Measurements from ENCODE around the gene NARS2.

NARS2 gene

DNA sequence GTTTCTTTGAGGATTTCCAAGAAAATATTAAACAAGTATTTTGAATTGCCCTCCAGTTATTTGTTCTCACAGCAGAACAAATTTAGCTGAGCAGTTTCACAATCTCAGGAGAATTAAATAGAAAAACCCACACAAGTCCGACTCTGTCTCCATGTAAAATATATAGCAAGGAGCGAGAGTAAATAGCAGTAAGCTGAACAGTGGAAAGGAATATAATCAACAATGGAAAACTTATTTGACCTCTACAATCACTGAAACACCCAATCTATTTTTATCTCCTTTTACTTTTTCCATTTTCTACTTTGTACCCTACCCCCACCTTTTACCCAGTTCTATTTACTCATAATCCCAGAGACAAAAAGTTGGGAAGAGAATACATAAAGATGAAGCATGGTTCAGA, 34.4 kb downstream of the NARS2 start:
- H3K18ac ChIP-seq (ENCODE audit: low read length) = no peak overlapping the region
- no peak overlapping the region for H2BK12ac ChIP-seq (ENCODE audit: low read length)

GRCh38 chr11:78539506-78539905, 35.2 kb downstream of the NARS2 start:
- no peak overlapping the region for H3K9ac ChIP-seq (ENCODE audit: low read length)
- WGBS (ENCODE audit: extremely low coverage, insufficient coverage, insufficient read length) = no CpG with 5 or more reads among the region's 3 CpGs
- no peak overlapping the region for H4K91ac ChIP-seq (ENCODE audit: low read depth, low read length)
- no peak overlapping the region for H3K4me2 ChIP-seq (ENCODE audit: low read length)
- no peak overlapping the region for H3K14ac ChIP-seq (ENCODE audit: low read length)
- H3K23ac ChIP-seq (ENCODE audit: low read length) = no peak overlapping the region
- H3K4me1 ChIP-seq (ENCODE audit: control insufficient read depth in 1 of 2, insufficient read depth in 2 of 2, low read length in 2 of 2) = no peaks in the 10 kb centered on the region
- no peak overlapping the region for H3K4me3 ChIP-seq (ENCODE audit: low read depth, low read length)
- no peak overlapping the region for H2BK12ac ChIP-seq (ENCODE audit: low read length)
- no peaks in the 10 kb centered on the region for H3K9me3 ChIP-seq (ENCODE audit: insufficient read depth, low read depth, low read length)
- no peak overlapping the region for H3K27ac ChIP-seq (ENCODE audit: low read depth, low read length)
- no peak overlapping the region for H2BK120ac ChIP-seq (ENCODE audit: insufficient read depth, low read length, poor library complexity)
- peaks cover 0 to 4% of the 10 kb centered on the region in 2 experiments for H3K36me3 ChIP-seq (ENCODE audit: control insufficient read depth in 1 of 2, insufficient read depth in 2 of 2, low read length in 2 of 2)
- no peak overlapping the region for H2AFZ ChIP-seq (ENCODE audit: insufficient read depth, low read length, poor library complexity)
- H4K8ac ChIP-seq (ENCODE audit: low read depth, low read length) = no peak overlapping the region
- no peak overlapping the region for H2AK5ac ChIP-seq (ENCODE audit: low read length)
- no peak for DNase-seq
- no peak overlapping the region for H2BK5ac ChIP-seq (ENCODE audit: low read depth, low read length, poor library complexity)
- no peaks in the 10 kb centered on the region for H3K79me1 ChIP-seq (ENCODE audit: low read length)
- H3K27me3 ChIP-seq (ENCODE audit: insufficient read depth, low read length) = no peaks in the 10 kb centered on the region
- no peak overlapping the region for H3K4ac ChIP-seq (ENCODE audit: low read depth, low read length)
- no peaks in the 10 kb centered on the region for H3K79me2 ChIP-seq (ENCODE audit: control insufficient read depth, insufficient read depth, low read length, poor library complexity)
- H3K18ac ChIP-seq (ENCODE audit: low read length) = no peak overlapping the region
- H4K12ac ChIP-seq (ENCODE audit: low read depth, low read length) = no peak overlapping the region

More for the DNA sequence above, 34.4 kb downstream of the NARS2 start:
- Histone ChIP-seq H3K79me1 (ENCODE audit: low read length) (no peaks in the 10 kb centered on the region), H2BK120ac (ENCODE audit: insufficient read depth, low read length, poor library complexity) (no peak overlapping the region), H3K4me2 (ENCODE audit: low read length) (no peak overlapping the region), H3K14ac (ENCODE audit: low read length) (no peak overlapping the region), H4K91ac (ENCODE audit: low read depth, low read length) (no peak overlapping the region), H3K4ac (ENCODE audit: low read depth, low read length) (no peak overlapping the region), H3K4me1 (ENCODE audit: control insufficient read depth in 1 of 2, insufficient read depth in 2 of 2, low read length in 2 of 2) (no peaks in the 10 kb centered on the region), H3K27ac (ENCODE audit: low read depth, low read length) (no peak overlapping the region), H3K36me3 (ENCODE audit: control insufficient read depth in 1 of 2, insufficient read depth in 2 of 2, low read length in 2 of 2) (peaks cover 0 to 4% of the 10 kb centered on the region in 2 experiments), H2BK5ac (ENCODE audit: low read depth, low read length, poor library complexity) (no peak overlapping the region), H2AK5ac (ENCODE audit: low read length) (no peak overlapping the region), H4K8ac (ENCODE audit: low read depth, low read length) (no peak overlapping the region), H3K9ac (ENCODE audit: low read length) (no peak overlapping the region), H3K27me3 (ENCODE audit: insufficient read depth, low read length) (no peaks in the 10 kb centered on the region), H3K4me3 (ENCODE audit: low read depth, low read length) (no peak overlapping the region), H3K79me2 (ENCODE audit: control insufficient read depth, insufficient read depth, low read length, poor library complexity) (no peaks in the 10 kb centered on the region), H2AFZ (ENCODE audit: insufficient read depth, low read length, poor library complexity) (no peak overlapping the region), H3K23ac (ENCODE audit: low read length) (no peak overlapping the region), H4K12ac (ENCODE audit: low read depth, low read length) (no peak overlapping the region), H3K9me3 (ENCODE audit: insufficient read depth, low read depth, low read length) (no peaks in the 10 kb centered on the region)
- WGBS (ENCODE audit: extremely low coverage, insufficient coverage, insufficient read length) = no CpG with 5 or more reads among the region's 2 CpGs
- no peak for DNase-seq

- peak; percentile 53 to 94 for DNase-seq
These were observed 37.7 kb downstream of the NARS2 start for GRCh38 chr11:78536933-78537332.

DNA sequence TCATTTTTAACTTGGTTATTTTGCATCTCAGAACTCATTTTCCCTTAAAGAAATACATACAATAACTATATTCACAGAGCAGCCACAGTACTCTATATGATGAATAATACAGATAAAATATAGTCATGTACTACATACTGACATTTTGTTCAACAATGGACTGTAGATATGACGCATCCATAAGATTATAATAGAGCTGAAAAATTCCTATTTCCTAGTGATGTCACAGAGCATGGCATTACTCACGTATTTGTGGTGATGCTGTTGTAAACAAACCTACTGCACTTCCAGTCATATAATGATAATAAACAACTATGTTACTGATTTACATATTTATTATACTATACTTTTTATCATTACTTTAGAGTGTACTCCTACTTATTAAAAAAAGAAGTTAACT, 38.7 kb downstream of the NARS2 start:
- Histone ChIP-seq H3K79me2 (ENCODE audit: control insufficient read depth, insufficient read depth, low read length, poor library complexity) (no peaks in the 10 kb centered on the region), H4K8ac (ENCODE audit: low read depth, low read length) (no peak overlapping the region), H3K4ac (ENCODE audit: low read depth, low read length) (no peak overlapping the region), H3K4me1 (ENCODE audit: control insufficient read depth in 1 of 2, insufficient read depth in 2 of 2, low read length in 2 of 2) (no peaks in the 10 kb centered on the region), H3K23ac (ENCODE audit: low read length) (no peak overlapping the region), H2AFZ (ENCODE audit: insufficient read depth, low read length, poor library complexity) (no peak overlapping the region), H2BK120ac (ENCODE audit: insufficient read depth, low read length, poor library complexity) (no peak overlapping the region), H3K4me3 (ENCODE audit: low read depth, low read length) (no peak overlapping the region), H3K27me3 (ENCODE audit: insufficient read depth, low read length) (no peaks in the 10 kb centered on the region), H3K9me3 (ENCODE audit: insufficient read depth, low read depth, low read length) (no peaks in the 10 kb centered on the region), H2BK5ac (ENCODE audit: low read depth, low read length, poor library complexity) (no peak overlapping the region), H4K12ac (ENCODE audit: low read depth, low read length) (no peak overlapping the region), H4K91ac (ENCODE audit: low read depth, low read length) (no peak overlapping the region), H2BK12ac (ENCODE audit: low read length) (no peak overlapping the region), H3K27ac (ENCODE audit: low read depth, low read length) (no peak overlapping the region), H3K36me3 (ENCODE audit: control insufficient read depth in 1 of 2, insufficient read depth in 2 of 2, low read length in 2 of 2) (peaks cover 0 to 4% of the 10 kb centered on the region in 2 experiments), H3K14ac (ENCODE audit: low read length) (no peak overlapping the region), H3K79me1 (ENCODE audit: low read length) (no peaks in the 10 kb centered on the region), H3K18ac (ENCODE audit: low read length) (no peak overlapping the region), H3K9ac (ENCODE audit: low read length) (no peak overlapping the region), H3K4me2 (ENCODE audit: low read length) (no peak overlapping the region), H2AK5ac (ENCODE audit: low read length) (no peak overlapping the region)
- peak in 1 of 2 donors; percentile 67 for DNase-seq
- WGBS (ENCODE audit: extremely low coverage, insufficient coverage, insufficient read length) = no CpG with 5 or more reads among the region's 2 CpGs

More at GRCh38 chr11:78536933-78537332, 37.7 kb downstream of the NARS2 start:
- no peak overlapping the region for H3K27ac ChIP-seq (ENCODE audit: low read depth, low read length)
- no peaks in the 10 kb centered on the region for H3K79me1 ChIP-seq (ENCODE audit: low read length)
- H2AFZ ChIP-seq (ENCODE audit: insufficient read depth, low read length, poor library complexity) = no peak overlapping the region
- no peak overlapping the region for H3K9ac ChIP-seq (ENCODE audit: low read length)
- no peak overlapping the region for H3K4me2 ChIP-seq (ENCODE audit: low read length)
- H3K18ac ChIP-seq (ENCODE audit: low read length) = no peak overlapping the region
- no peak overlapping the region for H2BK5ac ChIP-seq (ENCODE audit: low read depth, low read length, poor library complexity)
- H4K91ac ChIP-seq (ENCODE audit: low read depth, low read length) = no peak overlapping the region
- H3K4me1 ChIP-seq (ENCODE audit: control insufficient read depth in 1 of 2, insufficient read depth in 2 of 2, low read length in 2 of 2) = no peaks in the 10 kb centered on the region
- no peak overlapping the region for H4K12ac ChIP-seq (ENCODE audit: low read depth, low read length)
- no CpG with 5 or more reads among the region's 6 CpGs for WGBS (ENCODE audit: extremely low coverage, insufficient coverage, insufficient read length)
- H3K79me2 ChIP-seq (ENCODE audit: control insufficient read depth, insufficient read depth, low read length, poor library complexity) = no peaks in the 10 kb centered on the region
- H3K4me3 ChIP-seq (ENCODE audit: low read depth, low read length) = no peak overlapping the region
- no peak overlapping the region for H2AK5ac ChIP-seq (ENCODE audit: low read length)
- H3K9me3 ChIP-seq (ENCODE audit: insufficient read depth, low read depth, low read length) = no peaks in the 10 kb centered on the region
- no peak overlapping the region for H3K14ac ChIP-seq (ENCODE audit: low read length)
- H3K4ac ChIP-seq (ENCODE audit: low read depth, low read length) = no peak overlapping the region
- no peak overlapping the region for H2BK12ac ChIP-seq (ENCODE audit: low read length)
- H4K8ac ChIP-seq (ENCODE audit: low read depth, low read length) = no peak overlapping the region
- peaks cover 0 to 4% of the 10 kb centered on the region in 2 experiments for H3K36me3 ChIP-seq (ENCODE audit: control insufficient read depth in 1 of 2, insufficient read depth in 2 of 2, low read length in 2 of 2)
- no peak overlapping the region for H3K23ac ChIP-seq (ENCODE audit: low read length)
- H3K27me3 ChIP-seq (ENCODE audit: insufficient read depth, low read length) = no peaks in the 10 kb centered on the region
- no peak overlapping the region for H2BK120ac ChIP-seq (ENCODE audit: insufficient read depth, low read length, poor library complexity)

All from trophoblast cell (in vitro differentiated cells and primary cell).